HCT116 (cell line): Measurements from ENCODE around the gene KRTAP4-8. TPM values are rescaled to one million over a fixed set of nuclear protein-coding genes. Genes with fewer than 3 reads are reported as not detected.
"Not testable (repeated sequence)": the region's sequence is repeated elsewhere in the genome, so short reads cannot be mapped to it uniquely, and the experiment has no call there.

Source experiments
- ATAC-seq: fragments of 200-7000 bp; cut with Tn5 transposase; 2 replicates; pipeline ENCODE4 v1.9.1; 2020; ENCODE audit warnings: mild to moderate bottlenecking, moderate library complexity
- BruUV-seq: library from RNA; stranded (reverse); fragments of 400-500 nt; replicated peaks from 2 replicates; lab custom pipeline; 2021; lab: Mats Ljungman, UMichigan
- CTCF ChIA-PET: fragments of 300-600 bp; sonication (Branson Sonifier 250); formaldehyde crosslinking; loops from one replicate; lab custom pipeline; 2021; ENCODE audit warnings: antibody characterized with exemption; lab: Charles Lee
- POLR2A ChIA-PET: fragments of 300-600, 350-600 bp; sonication (Branson Sonifier 250); formaldehyde crosslinking; loops from one replicate; lab custom pipeline; 2021; ENCODE audit warnings: antibody characterized with exemption; lab: Charles Lee
- RAD21 ChIA-PET, 2 experiments: fragments of 300-600 bp; sonication (Branson Sonifier 250); formaldehyde crosslinking; loops; one replicate each; lab custom pipeline; 2023; ENCODE audit warnings: low total read pairs in 2 of 2; ENCODE audit not compliant: uncharacterized antibody in 2 of 2, unreplicated experiment in 2 of 2, low non-redundant PET in 1 of 2; lab: Charles Lee
- DNase-seq: peaks from one replicate; pipeline ENCODE4 v3.0.0-alpha.2; 2010; ENCODE audit warnings: low read depth, low spot score
- H2AFZ ChIP-seq: fragments of 200-600 bp; shearing (Covaris generic), sonication (generic); 2 replicates; pipeline ENCODE4 v1.6.1; 2017; ENCODE audit warnings: low read depth, mixed run types, mixed read lengths, antibody characterized with exemption, low read length; ENCODE audit not compliant: poor library complexity, severe bottlenecking
- H3K27ac ChIP-seq: 2 replicates; pipeline ENCODE4 v1.5.1; 2012; ENCODE audit warnings: low read depth, low read length
- H3K27me3 ChIP-seq: fragments of 200-600 bp; sonication (generic); 2 replicates; pipeline ENCODE4 v1.6.1; 2016; ENCODE audit warnings: mixed run types, low read length, mixed read lengths; ENCODE audit not compliant: insufficient read depth
- H3K36me3 ChIP-seq, 2 experiments: fragments of 200-500 bp in 1 of 2; fragments of 200-600 bp in 1 of 2; sonication (Bioruptor generic) in 1 of 2; sonication (generic) in 1 of 2; 2 replicates each; pipeline versions ENCODE4 v1.5.1 to v1.6.1; 2014 to 2016; ENCODE audit warnings: low read length in 2 of 2, inconsistent platforms in 1 of 2, mixed read lengths in 1 of 2, mixed run types in 1 of 2; ENCODE audit not compliant: insufficient read depth in 2 of 2, control insufficient read depth in 1 of 2
- H3K4me1 ChIP-seq, 2 experiments: fragments of 200-600 bp in 1 of 2; sonication (generic) in 1 of 2; 2 replicates each; pipeline versions ENCODE4 v1.5.1 to v1.6.1; 2012 to 2017; ENCODE audit warnings: low read length in 2 of 2, inconsistent platforms in 1 of 2, mild to moderate bottlenecking in 1 of 2, mixed read lengths in 1 of 2, mixed run types in 1 of 2, moderate library complexity in 1 of 2; ENCODE audit not compliant: insufficient read depth in 2 of 2, control insufficient read depth in 1 of 2
- H3K4me2 ChIP-seq: fragments of 200-600 bp; sonication (generic); 2 replicates; pipeline ENCODE4 v1.6.1; 2017; ENCODE audit warnings: mixed run types, low read length, mixed read lengths
- H3K4me3 ChIP-seq, 2 experiments: fragments of 200-600 bp in 1 of 2; sonication (generic) in 1 of 2; replicated peaks in 1 of 2; 2 replicates each; pipeline ENCODE4 v1.5.1; 2011 to 2016; ENCODE audit warnings: low read length in 2 of 2, control low read depth in 1 of 2, low read depth in 1 of 2, mild to moderate bottlenecking in 1 of 2, mixed read lengths in 1 of 2, mixed run types in 1 of 2
- H3K79me2 ChIP-seq: fragments of 200-600 bp; sonication (generic); 2 replicates; pipeline ENCODE4 v1.6.1; 2017; ENCODE audit warnings: mild to moderate bottlenecking, mixed run types, low read length, moderate library complexity, mixed read lengths; ENCODE audit not compliant: insufficient read depth
- H3K9ac ChIP-seq: fragments of 200-600 bp; sonication (generic); 2 replicates; pipeline ENCODE4 v1.6.1; 2016; ENCODE audit warnings: low read length, mixed read lengths
- H3K9me2 ChIP-seq: fragments of 200-600 bp; sonication (generic), shearing (Covaris generic); 2 replicates; pipeline ENCODE4 v1.6.1; 2017; ENCODE audit warnings: mixed run types, mild to moderate bottlenecking, moderate library complexity; ENCODE audit not compliant: insufficient read depth
- H3K9me3 ChIP-seq, 2 experiments: fragments of 200-500 bp in 1 of 2; fragments of 200-600 bp in 1 of 2; sonication (Bioruptor generic) in 1 of 2; sonication (generic) in 1 of 2; 2 replicates each; pipeline ENCODE4 v1.6.1; 2014 to 2017; ENCODE audit warnings: low read length in 2 of 2, mixed read lengths in 2 of 2, inconsistent platforms in 1 of 2, low read depth in 1 of 2, mild to moderate bottlenecking in 1 of 2, mixed run types in 1 of 2, moderate library complexity in 1 of 2; ENCODE audit not compliant: control insufficient read depth in 1 of 2, insufficient read depth in 1 of 2
- H4K20me1 ChIP-seq: fragments of 200-600 bp; sonication (generic), shearing (Covaris generic); 2 replicates; pipeline ENCODE4 v1.6.1; 2017; ENCODE audit warnings: mixed run types, mild to moderate bottlenecking, moderate library complexity; ENCODE audit not compliant: insufficient read depth
- EZH2 ChIP-seq: fragments of 200-600 bp; sonication (generic); IDR thresholded peaks from 2 replicates; pipeline ENCODE4 v1.6.1; 2017; ENCODE audit warnings: antibody characterized with exemption, mixed run types
- FOSL1 ChIP-seq: IDR thresholded peaks from 2 replicates; pipeline ENCODE4 v1.6.1; 2012; ENCODE audit warnings: low read depth
- JUND ChIP-seq: IDR thresholded peaks from 2 replicates; pipeline ENCODE4 v1.6.1; 2012
- ZNF274 ChIP-seq: fragments of 200-500 bp; sonication (Bioruptor generic); IDR thresholded peaks from 2 replicates; pipeline ENCODE4 v1.6.1; 2014; ENCODE audit warnings: mild to moderate bottlenecking, low read depth, low read length, inconsistent platforms
- intact Hi-C: fragments of 100-400 bp; cut with micrococcal nuclease; formaldehyde crosslinking; loops from 2 replicates; pipeline ENCODE4 v1.10.0; 2022
- total RNA-seq: library from RNA; stranded (reverse); gene quantifications from one replicate; pipeline ENCODE4 v1.2.1, GENCODE V29; 2021; ENCODE audit not compliant: unreplicated experiment

The KRTAP4-8 gene
- total RNA-seq, 1 experiment from 2014 or later: not detected

DNA sequence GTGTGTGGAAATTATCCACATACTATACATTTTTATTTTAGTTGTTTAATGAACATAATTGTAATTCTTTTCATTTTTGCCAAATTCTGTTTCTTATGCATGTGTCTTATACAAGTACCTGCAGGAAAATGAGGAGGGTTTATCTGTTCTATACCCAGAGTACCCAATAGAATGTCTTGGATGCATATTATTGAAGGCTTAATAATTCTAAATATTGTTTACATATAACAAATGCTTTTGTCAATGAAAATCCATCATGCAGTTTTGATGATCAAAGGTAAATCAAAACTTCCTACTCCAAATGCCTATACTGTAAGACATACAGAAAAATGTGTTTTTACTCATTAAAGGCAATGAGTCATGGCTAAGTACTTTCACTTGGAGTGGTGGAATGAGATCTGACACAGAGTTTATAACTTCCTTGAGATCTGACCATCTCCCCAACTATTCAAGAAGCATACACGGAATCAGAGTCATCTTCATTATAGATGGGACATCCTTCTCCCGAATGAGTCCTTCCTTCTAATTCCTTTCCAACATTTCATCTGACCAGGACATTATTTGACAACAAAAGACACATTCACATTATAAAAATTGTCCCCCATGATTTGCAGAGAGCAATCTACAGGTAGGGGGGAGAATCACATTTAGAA, 6.6 kb upstream of the KRTAP4-8 start:
- H3K79me2 ChIP-seq, H4K20me1 ChIP-seq, RAD21 ChIA-PET, H3K9me3 ChIP-seq, DNase-seq, intact Hi-C loops, H2AFZ ChIP-seq, H3K9me2 ChIP-seq, CTCF ChIA-PET, POLR2A ChIA-PET, H3K27me3 ChIP-seq: not testable (repeated sequence)
- TSS peak; percentile 97 for BruUV-seq
- TF ChIP-seq FOSL1: peak; percentile 47; the same call in 1 of the 2 replicates
- peak; percentile 56 for TF ChIP-seq JUND
- H3K27ac ChIP-seq: peak overlapping the region; percentile 75
- peak overlapping the region; percentile 50 for H3K9ac ChIP-seq
- peak; percentile 85 for ATAC-seq
- peak overlapping the region; percentile 59 for H3K4me2 ChIP-seq
- H3K36me3 ChIP-seq: peaks cover 0 to 16% of the 10 kb centered on the region in 2 experiments; a peak in 2 of 4 replicates
- peaks cover 13 to 52% of the 10 kb centered on the region in 2 experiments for H3K4me1 ChIP-seq
- H3K4me3 ChIP-seq: peak overlapping the region; percentile 28 to 44

DNA sequence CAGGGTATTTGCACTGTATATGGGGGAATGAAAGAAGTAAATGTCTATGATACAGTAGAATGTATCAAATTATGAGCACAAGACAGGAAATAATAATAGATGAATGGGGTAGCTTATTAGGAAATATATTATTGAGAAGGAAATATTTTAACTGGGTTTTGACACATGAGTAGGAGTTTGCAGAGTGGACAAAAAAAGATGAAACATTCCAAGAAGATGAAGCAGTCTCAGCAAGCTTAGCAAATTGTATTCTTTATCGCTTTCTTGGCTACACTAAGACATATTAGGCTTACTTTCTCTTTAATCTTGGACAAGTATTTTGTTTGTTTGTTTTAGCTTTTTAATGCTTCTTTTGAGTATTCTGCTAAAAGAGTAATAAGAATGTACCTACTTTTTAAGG, 6.0 kb upstream of the KRTAP4-8 start:
- Histone ChIP-seq H3K27me3 (no peaks in the 10 kb centered on the region), H3K36me3 (peaks cover 0 to 16% of the 10 kb centered on the region in 2 experiments; a peak in 2 of 4 replicates), H3K9me3 (peaks cover 0 to 5% of the 10 kb centered on the region in 2 experiments; a peak in 1 of 4 replicates), H4K20me1 (no peaks in the 10 kb centered on the region), H3K9ac (peak overlapping the region; percentile 45), H3K4me2 (peak overlapping the region; percentile 59), H2AFZ (no peak overlapping the region), H3K4me3 (no peak overlapping the region), H3K9me2 (no peaks in the 10 kb centered on the region), H3K27ac (peak overlapping the region; percentile 75; the same call in 1 of the 2 replicates), H3K79me2 (no peaks in the 10 kb centered on the region), H3K4me1 (peaks cover 13 to 52% of the 10 kb centered on the region in 2 experiments)
- BruUV-seq: no TSS peak
- intact Hi-C loops: no loop called here
- no peak for DNase-seq
- no peak for TF ChIP-seq ZNF274
- TF ChIP-seq EZH2: no peak
- CTCF ChIA-PET: no interaction called here
- RAD21 ChIA-PET: no interaction called here
- ATAC-seq: no peak
- POLR2A ChIA-PET: no interaction called here
